Skeletal muscle satellite cell (primary cell): ENCODE data around the gene OR6N1. TPM values are rescaled to one million over a fixed set of nuclear protein-coding genes. Genes with fewer than 3 reads are reported as not detected.

Experiments
- small RNA-seq: library from RNA; depleted of rRNA; stranded (forward); fragments of <200 nt; gene quantifications from one replicate; pipeline ENCODE3, GENCODE V24; 2012

OR6N1 gene

Small RNA genes lying within 50 kb of the gene (small RNA-seq; reads per million reads assigned to genes)
- gene OR2AQ1P: not detected
